Ishikawa (cell line): Measurements from ENCODE around the gene CLEC17A.

ENCODE experiments used
- EP300 ChIP-seq: IDR thresholded peaks from 2 replicates; pipeline ENCODE4 v1.6.1; 2012; ENCODE audit warnings: borderline replicate concordance
- RAD21 ChIP-seq: IDR thresholded peaks from 2 replicates; pipeline ENCODE4 v1.6.1; 2012; ENCODE audit warnings: low read depth
- TF ChIP-seq, protein P1 (sequence below): IDR thresholded peaks from 2 replicates; pipeline ENCODE4 v1.6.1; 2012; ENCODE audit warnings: low read depth, mild to moderate bottlenecking

DNA sequence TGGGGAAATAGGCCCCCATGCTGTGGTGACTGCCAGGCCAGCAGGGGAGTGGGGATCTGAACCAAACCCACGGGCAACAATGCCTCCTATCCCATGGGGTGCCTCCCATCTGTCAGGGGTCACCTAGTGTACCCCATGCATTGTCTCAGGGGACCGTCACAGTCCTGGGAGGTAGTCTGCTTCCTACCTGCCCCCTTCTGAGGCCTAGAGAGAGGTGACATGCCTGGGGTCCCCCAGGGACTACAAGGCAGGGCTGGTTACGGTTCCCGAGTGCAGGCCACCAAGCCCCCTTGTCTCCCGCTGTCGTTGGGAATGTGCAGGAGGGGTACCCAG is 22.1 kb upstream of the CLEC17A start:
- TF ChIP-seq, protein P1, sequence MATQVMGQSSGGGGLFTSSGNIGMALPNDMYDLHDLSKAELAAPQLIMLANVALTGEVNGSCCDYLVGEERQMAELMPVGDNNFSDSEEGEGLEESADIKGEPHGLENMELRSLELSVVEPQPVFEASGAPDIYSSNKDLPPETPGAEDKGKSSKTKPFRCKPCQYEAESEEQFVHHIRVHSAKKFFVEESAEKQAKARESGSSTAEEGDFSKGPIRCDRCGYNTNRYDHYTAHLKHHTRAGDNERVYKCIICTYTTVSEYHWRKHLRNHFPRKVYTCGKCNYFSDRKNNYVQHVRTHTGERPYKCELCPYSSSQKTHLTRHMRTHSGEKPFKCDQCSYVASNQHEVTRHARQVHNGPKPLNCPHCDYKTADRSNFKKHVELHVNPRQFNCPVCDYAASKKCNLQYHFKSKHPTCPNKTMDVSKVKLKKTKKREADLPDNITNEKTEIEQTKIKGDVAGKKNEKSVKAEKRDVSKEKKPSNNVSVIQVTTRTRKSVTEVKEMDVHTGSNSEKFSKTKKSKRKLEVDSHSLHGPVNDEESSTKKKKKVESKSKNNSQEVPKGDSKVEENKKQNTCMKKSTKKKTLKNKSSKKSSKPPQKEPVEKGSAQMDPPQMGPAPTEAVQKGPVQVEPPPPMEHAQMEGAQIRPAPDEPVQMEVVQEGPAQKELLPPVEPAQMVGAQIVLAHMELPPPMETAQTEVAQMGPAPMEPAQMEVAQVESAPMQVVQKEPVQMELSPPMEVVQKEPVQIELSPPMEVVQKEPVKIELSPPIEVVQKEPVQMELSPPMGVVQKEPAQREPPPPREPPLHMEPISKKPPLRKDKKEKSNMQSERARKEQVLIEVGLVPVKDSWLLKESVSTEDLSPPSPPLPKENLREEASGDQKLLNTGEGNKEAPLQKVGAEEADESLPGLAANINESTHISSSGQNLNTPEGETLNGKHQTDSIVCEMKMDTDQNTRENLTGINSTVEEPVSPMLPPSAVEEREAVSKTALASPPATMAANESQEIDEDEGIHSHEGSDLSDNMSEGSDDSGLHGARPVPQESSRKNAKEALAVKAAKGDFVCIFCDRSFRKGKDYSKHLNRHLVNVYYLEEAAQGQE, result no peak
- TF ChIP-seq EP300 (no peak), RAD21 (no peak)
